Measurements from ENCODE around the gene NMNAT3.

Gene NMNAT3

GRCh38 chr3:139670196-139670595, 7.6 kb downstream of the NMNAT3 start:
- Histone ChIP-seq H3K27me3 (no peaks in the 10 kb centered on the region), H3K4me1 (ENCODE audit: control insufficient read depth in 1 of 2, insufficient read depth in 1 of 2, low read depth in 1 of 2, low read length in 1 of 2) (no peaks in the 10 kb centered on the region), H3K4me3 (ENCODE audit: low read depth in 1 of 2, low read length in 1 of 2) (no peak overlapping the region), H3K27ac (no peak overlapping the region), H3K9me3 (no peaks in the 10 kb centered on the region), H3K36me3 (no peaks in the 10 kb centered on the region)
- TF ChIP-seq CTCF (IDR thresholded peaks at IDR 0.05) = no peak

- Histone ChIP-seq H3K4me1 (ENCODE audit: control insufficient read depth in 1 of 2, insufficient read depth in 1 of 2, low read depth in 1 of 2, low read length in 1 of 2) (no peaks in the 10 kb centered on the region), H3K9me3 (no peaks in the 10 kb centered on the region), H3K36me3 (no peaks in the 10 kb centered on the region), H3K4me3 (ENCODE audit: low read depth in 1 of 2, low read length in 1 of 2) (no peak overlapping the region), H3K27me3 (no peaks in the 10 kb centered on the region), H3K27ac (no peak overlapping the region)
- TF ChIP-seq CTCF (IDR thresholded peaks at IDR 0.05) = no peak
Measured at GRCh38 chr3:139668332-139668731, 9.4 kb downstream of the NMNAT3 start.

- Histone ChIP-seq H3K27ac (no peak overlapping the region), H3K4me1 (ENCODE audit: control insufficient read depth in 1 of 2, insufficient read depth in 1 of 2, low read depth in 1 of 2, low read length in 1 of 2) (no peaks in the 10 kb centered on the region), H3K36me3 (no peaks in the 10 kb centered on the region), H3K4me3 (ENCODE audit: low read depth in 1 of 2, low read length in 1 of 2) (no peak overlapping the region), H3K27me3 (no peaks in the 10 kb centered on the region), H3K9me3 (no peaks in the 10 kb centered on the region)
- TF ChIP-seq CTCF (IDR thresholded peaks at IDR 0.05) = no peak
Measured at GRCh38 chr3:139664958-139665357, 12.8 kb downstream of the NMNAT3 start.

GRCh38 chr3:139660269-139660668, 17.5 kb downstream of the NMNAT3 start:
- Histone ChIP-seq H3K4me1 (ENCODE audit: control insufficient read depth in 1 of 2, insufficient read depth in 1 of 2, low read depth in 1 of 2, low read length in 1 of 2) (no peaks in the 10 kb centered on the region), H3K36me3 (no peaks in the 10 kb centered on the region), H3K27ac (no peak overlapping the region), H3K27me3 (no peaks in the 10 kb centered on the region), H3K4me3 (ENCODE audit: low read depth in 1 of 2, low read length in 1 of 2) (no peak overlapping the region), H3K9me3 (no peaks in the 10 kb centered on the region)
- TF ChIP-seq CTCF (IDR thresholded peaks at IDR 0.05) = no peak

- Histone ChIP-seq H3K36me3 (no peaks in the 10 kb centered on the region), H3K27me3 (no peaks in the 10 kb centered on the region), H3K4me1 (ENCODE audit: control insufficient read depth in 1 of 2, insufficient read depth in 1 of 2, low read depth in 1 of 2, low read length in 1 of 2) (no peaks in the 10 kb centered on the region)
Measured at GRCh38 chr3:139659511-139659910, 18.3 kb downstream of the NMNAT3 start.

More at GRCh38 chr3:139659511-139659910, 18.3 kb downstream of the NMNAT3 start:
- Histone ChIP-seq H3K9me3 (no peaks in the 10 kb centered on the region), H3K4me3 (ENCODE audit: low read depth in 1 of 2, low read length in 1 of 2) (no peak overlapping the region), H3K27ac (no peak overlapping the region)
- no peak for TF ChIP-seq CTCF (IDR thresholded peaks at IDR 0.05)
